ENCODE measurements around the gene DBNDD1.

GRCh38 chr16:90043526-90043925, 24.3 kb upstream of the DBNDD1 start:
- no peak for TF ChIP-seq EZH2 (IDR thresholded peaks at IDR 0.05)
- TF ChIP-seq POLR2AphosphoS5 (IDR thresholded peaks at IDR 0.05; ENCODE audit: borderline replicate concordance, low read depth, low read length): no peak
- TF ChIP-seq FOXP2 (optimal IDR thresholded peaks at IDR 0.05; ENCODE audit: control extremely low read depth, extremely low read length, insufficient read depth): no peak
